Common myeloid progenitor, CD34-positive (primary cell): ENCODE data around the gene NETO2.
"Not testable (repeated sequence)": the region's sequence is repeated elsewhere in the genome, so short reads cannot be mapped to it uniquely, and the experiment has no call there.

Source experiments
- CTCF ChIA-PET: fragments of 350-600 bp; sonication (Branson Sonifier 250); formaldehyde crosslinking; loops from one replicate; lab custom pipeline; 2021; ENCODE audit warnings: antibody characterized with exemption; lab: Charles Lee
- POLR2A ChIA-PET: fragments of 350-600 bp; sonication (Branson Sonifier 250); formaldehyde crosslinking; loops from one replicate; lab custom pipeline; 2021; ENCODE audit warnings: antibody characterized with exemption; lab: Charles Lee
- DNase-seq, 3 donors: peaks; one replicate each; pipeline versions ENCODE4 v3.0.0 to v3.0.0-alpha.2; 2013
- H3K27ac ChIP-seq, 2 experiments: 1 replicate in 1 of 2; 2 replicates in 1 of 2; pipeline ENCODE4 v1.7.0; 2013; ENCODE audit warnings: inconsistent platforms in 2 of 2, low read length in 2 of 2, mild to moderate bottlenecking in 2 of 2, low read depth in 1 of 2, moderate library complexity in 1 of 2; ENCODE audit not compliant: severe bottlenecking in 2 of 2, insufficient read depth in 1 of 2, poor library complexity in 1 of 2
- H3K27me3 ChIP-seq, 5 experiments: replicated peaks in 2 of 5; 1 replicate in 3 of 5; 2 replicates in 2 of 5; pipeline versions ENCODE4 v1.6.1 to v1.7.0; 2013; ENCODE audit warnings: low read length in 4 of 5, mild to moderate bottlenecking in 2 of 5, moderate library complexity in 2 of 5, inconsistent platforms in 1 of 5; ENCODE audit not compliant: insufficient read depth in 5 of 5, control insufficient read depth in 4 of 5
- H3K36me3 ChIP-seq, 4 experiments: 1 replicate in 2 of 4; 2 replicates in 2 of 4; pipeline versions ENCODE4 v1.6.1 to v1.7.0; 2013; ENCODE audit warnings: low read length in 3 of 4, control low read depth in 1 of 4, mild to moderate bottlenecking in 1 of 4; ENCODE audit not compliant: control insufficient read depth in 4 of 4, insufficient read depth in 4 of 4
- H3K4me1 ChIP-seq, 4 experiments: 1 replicate in 3 of 4; 2 replicates in 1 of 4; pipeline versions ENCODE4 v1.6.1 to v1.7.1; 2013; ENCODE audit warnings: low read length in 3 of 4, mild to moderate bottlenecking in 3 of 4, control low read depth in 1 of 4, inconsistent platforms in 1 of 4, moderate library complexity in 1 of 4; ENCODE audit not compliant: control insufficient read depth in 4 of 4, insufficient read depth in 4 of 4; ENCODE audit errors: control extremely low read depth in 1 of 4
- H3K4me3 ChIP-seq, 7 experiments: 1 replicate in 4 of 7; 2 replicates in 3 of 7; pipeline versions ENCODE4 v1.5.1 to v1.7.0; 2013; ENCODE audit warnings: mild to moderate bottlenecking in 7 of 7, low read length in 6 of 7, moderate library complexity in 6 of 7, inconsistent platforms in 2 of 7, low read depth in 2 of 7, control low read depth in 1 of 7; ENCODE audit not compliant: insufficient read depth in 4 of 7, control insufficient read depth in 1 of 7; ENCODE audit errors: extremely low read depth in 1 of 7
- H3K9me3 ChIP-seq, 5 experiments: 1 replicate in 4 of 5; 2 replicates in 1 of 5; pipeline versions ENCODE4 v1.6.1 to v1.7.1; 2013; ENCODE audit warnings: low read length in 4 of 5, mild to moderate bottlenecking in 2 of 5, inconsistent platforms in 1 of 5, low read depth in 1 of 5, moderate library complexity in 1 of 5; ENCODE audit not compliant: control insufficient read depth in 4 of 5, insufficient read depth in 2 of 5; ENCODE audit errors: control extremely low read depth in 1 of 5
- WGBS: methylation state at CpG from one replicate; pipeline ENCODE4 v1.1.5; 2013; ENCODE audit not compliant: insufficient coverage; 5-methylcytosine and 5-hydroxymethylcytosine counted together

Gene NETO2

DNA sequence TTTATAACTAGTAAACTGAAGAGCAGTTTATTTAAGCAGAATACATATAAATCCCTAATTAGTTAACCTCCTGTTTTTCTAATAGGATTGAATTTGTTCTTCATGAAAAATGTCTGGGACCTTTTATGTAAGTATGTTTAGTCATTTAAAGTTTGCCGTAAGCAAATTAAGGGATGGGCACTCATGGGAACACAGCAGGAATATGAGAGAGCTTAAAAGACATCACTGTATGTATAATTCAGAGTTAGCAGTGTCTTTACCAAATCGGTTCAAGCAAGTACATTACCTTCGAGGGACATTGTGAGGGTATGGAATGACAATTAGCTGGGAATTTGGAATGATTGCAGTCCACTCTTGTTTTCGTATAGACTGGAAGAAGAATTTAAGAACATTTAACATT, 17.7 kb upstream of the NETO2 start:
- ChIA-PET CTCF (no interaction called here), POLR2A (interaction anchor here (0.7 kb wide), 1 partner anchor 10 kb away, joined by 3 read pairs; no protein-coding TSS in a partner anchor)
- no peaks in the 10 kb centered on the region for H3K9me3 ChIP-seq
- H3K4me1 ChIP-seq, result no peaks in the 10 kb centered on the region
- no peak overlapping the region for H3K4me3 ChIP-seq
- DNase-seq, result no peak
- H3K27ac ChIP-seq, result no peak overlapping the region
- peaks cover 0 to 10% (median 4%) of the 10 kb centered on the region in 4 experiments for H3K36me3 ChIP-seq
- H3K27me3 ChIP-seq, result no peaks in the 10 kb centered on the region
- WGBS, result 100% methylated on average over 1 of the region's 4 CpGs

DNA sequence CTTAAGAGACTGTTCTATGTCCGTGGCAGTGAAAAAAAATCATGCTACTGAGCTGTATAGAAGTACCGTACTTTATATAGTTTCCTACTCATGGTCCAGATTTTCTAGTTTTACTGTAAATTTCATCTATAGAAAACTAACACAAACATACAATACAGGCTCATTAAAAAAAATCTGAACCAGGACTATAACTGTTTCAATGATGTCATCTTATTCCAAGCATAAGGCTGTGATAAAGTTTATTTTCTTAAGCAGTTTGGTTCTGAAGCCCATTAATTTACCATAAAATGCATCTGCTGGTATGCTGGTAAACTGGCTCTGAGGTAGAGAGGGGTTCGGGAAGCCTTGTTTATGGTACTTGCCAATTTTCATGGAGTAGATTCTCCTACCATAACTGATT, 16.7 kb upstream of the NETO2 start:
- Histone ChIP-seq H3K27me3 (no peaks in the 10 kb centered on the region), H3K4me3 (no peak overlapping the region), H3K36me3 (peaks cover 0 to 13% (median 4%) of the 10 kb centered on the region in 4 experiments), H3K4me1 (no peaks in the 10 kb centered on the region), H3K9me3 (no peaks in the 10 kb centered on the region), H3K27ac (no peak overlapping the region)
- ChIA-PET POLR2A (no interaction called here), CTCF (interaction anchor here (0.5 to 1.5 kb wide), 2 partner anchors 16 to 108 kb away, joined by 3 to 4 read pairs; no protein-coding TSS in a partner anchor)
- WGBS, result 100% methylated on average over 2 of the region's 3 CpGs
- DNase-seq, result no peak

DNA sequence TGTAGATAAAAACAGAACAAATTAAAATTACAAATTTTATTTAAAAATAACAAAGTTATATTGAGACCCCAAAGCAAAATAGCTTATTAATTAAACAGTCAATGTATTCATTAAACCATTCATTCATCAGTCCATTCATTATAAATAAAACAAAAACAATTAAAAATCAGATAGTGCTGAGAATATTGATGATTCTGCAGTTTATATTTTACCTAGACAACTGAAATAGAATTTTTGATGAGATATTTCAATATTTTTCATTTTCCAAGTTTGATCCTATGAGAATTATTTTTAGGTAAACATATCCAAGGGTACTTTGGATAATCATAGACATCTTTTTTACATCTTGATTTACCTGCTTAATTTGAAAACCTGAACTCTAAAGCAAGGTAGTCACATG, 15.2 kb upstream of the NETO2 start:
- no peak overlapping the region for H3K27ac ChIP-seq
- H3K36me3 ChIP-seq, result peaks cover 0 to 13% (median 4%) of the 10 kb centered on the region in 4 experiments
- DNase-seq, result no peak
- no peaks in the 10 kb centered on the region for H3K4me1 ChIP-seq
- no peaks in the 10 kb centered on the region for H3K27me3 ChIP-seq
- POLR2A ChIA-PET, result no interaction called here
- H3K9me3 ChIP-seq, result no peaks in the 10 kb centered on the region
- CTCF ChIA-PET, result no interaction called here
- H3K4me3 ChIP-seq, result no peak overlapping the region

DNA sequence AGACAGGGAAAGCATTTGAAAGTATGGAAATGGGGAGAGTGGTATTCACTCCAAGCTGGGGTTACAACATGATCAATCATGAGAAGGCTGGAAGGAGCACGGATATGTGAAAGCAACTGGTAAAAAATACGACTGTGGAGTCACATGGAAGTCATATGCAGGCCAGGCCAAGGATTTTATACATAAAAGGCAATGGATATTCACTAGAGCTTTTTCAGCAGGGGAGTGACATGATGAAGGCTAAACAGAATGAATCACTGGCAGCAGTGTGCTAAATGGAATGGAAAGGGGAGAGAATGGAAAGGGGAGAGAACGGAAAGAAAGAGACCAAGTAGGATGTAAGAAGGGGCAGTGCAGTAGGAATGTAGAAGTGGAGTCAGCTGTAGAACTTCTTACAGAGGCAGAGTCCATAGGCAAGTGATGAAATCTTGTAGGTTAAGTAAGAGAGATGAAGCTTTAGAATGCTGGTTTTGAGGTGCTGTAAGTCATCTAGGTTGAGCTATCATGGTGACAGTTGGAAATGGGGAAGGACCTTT, 13.0 kb upstream of the NETO2 start:
- H3K9me3 ChIP-seq, result peaks cover 0 to 12% (median 8%) of the 10 kb centered on the region in 5 experiments
- no peak overlapping the region for H3K27ac ChIP-seq
- CTCF ChIA-PET, result interaction anchor here (0.7 to 1.5 kb wide), 2 partner anchors 12 to 15 kb away, joined by 3 read pairs; no protein-coding TSS in a partner anchor
- DNase-seq, result no peak
- WGBS, result 97% methylated on average over 3 of the region's 3 CpGs
- no peak overlapping the region for H3K4me3 ChIP-seq
- POLR2A ChIA-PET, result no interaction called here
- no peaks in the 10 kb centered on the region for H3K4me1 ChIP-seq
- no peaks in the 10 kb centered on the region for H3K27me3 ChIP-seq
- H3K36me3 ChIP-seq, result peaks cover 0 to 31% (median 10%) of the 10 kb centered on the region in 4 experiments

DNA sequence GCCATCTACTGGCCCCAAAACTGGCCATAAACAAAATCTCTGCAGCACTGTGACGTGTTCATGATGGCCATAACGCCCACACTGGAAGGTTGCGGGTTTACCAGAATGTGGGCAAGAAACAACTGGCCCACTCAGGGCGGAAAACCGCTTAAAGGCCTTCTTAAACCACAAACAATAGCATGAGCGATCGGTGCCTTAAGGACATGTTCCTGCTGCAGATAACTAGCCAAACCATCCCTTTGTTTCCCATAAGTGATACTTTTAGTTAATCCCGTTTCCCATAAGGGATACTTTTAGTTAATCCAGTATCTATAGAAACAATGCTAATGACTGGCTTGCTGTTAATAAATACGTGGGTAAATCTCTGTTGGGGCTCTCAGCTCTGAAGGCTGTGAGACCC, 8.8 kb upstream of the NETO2 start:
- peaks cover 0 to 17% (median 11%) of the 10 kb centered on the region in 5 experiments for H3K9me3 ChIP-seq
- H3K27me3 ChIP-seq, DNase-seq, H3K4me3 ChIP-seq, POLR2A ChIA-PET, H3K4me1 ChIP-seq, H3K27ac ChIP-seq, CTCF ChIA-PET: not testable (repeated sequence)
- H3K36me3 ChIP-seq, result peaks cover 2 to 26% (median 11%) of the 10 kb centered on the region in 4 experiments
- 95% methylated on average over 7 of the region's 9 CpGs for WGBS

DNA sequence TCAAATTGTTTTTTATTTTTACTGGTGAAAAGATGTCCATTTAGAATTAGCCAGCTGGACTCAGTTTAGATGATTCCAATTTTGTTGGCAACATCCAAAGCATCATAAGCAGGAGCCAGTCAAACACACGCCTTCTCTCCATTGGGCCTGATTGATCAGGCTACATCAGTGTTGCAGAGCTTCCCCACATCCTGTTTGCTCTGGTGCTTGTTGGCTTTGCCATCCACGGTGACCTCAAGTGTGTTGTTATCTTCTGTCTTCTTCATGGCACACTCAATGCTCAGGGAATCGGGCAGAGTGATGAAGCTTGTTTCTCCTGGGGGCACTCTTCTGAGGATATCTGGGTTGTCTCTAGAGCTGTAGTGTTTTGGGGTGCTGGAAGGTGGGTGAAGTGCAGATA, 6.3 kb upstream of the NETO2 start:
- ChIA-PET POLR2A (no interaction called here), CTCF (no interaction called here)
- 90% methylated on average over 3 of the region's 3 CpGs for WGBS
- Histone ChIP-seq H3K36me3 (peaks cover 2 to 19% (median 7%) of the 10 kb centered on the region in 4 experiments), H3K27me3 (peaks cover under 1 to 12% (median 6%) of the 10 kb centered on the region in 5 experiments), H3K27ac (no peak overlapping the region), H3K4me3 (no peak overlapping the region), H3K4me1 (no peaks in the 10 kb centered on the region), H3K9me3 (peaks cover 0 to 17% (median 11%) of the 10 kb centered on the region in 5 experiments)
- DNase-seq, result no peak

DNA sequence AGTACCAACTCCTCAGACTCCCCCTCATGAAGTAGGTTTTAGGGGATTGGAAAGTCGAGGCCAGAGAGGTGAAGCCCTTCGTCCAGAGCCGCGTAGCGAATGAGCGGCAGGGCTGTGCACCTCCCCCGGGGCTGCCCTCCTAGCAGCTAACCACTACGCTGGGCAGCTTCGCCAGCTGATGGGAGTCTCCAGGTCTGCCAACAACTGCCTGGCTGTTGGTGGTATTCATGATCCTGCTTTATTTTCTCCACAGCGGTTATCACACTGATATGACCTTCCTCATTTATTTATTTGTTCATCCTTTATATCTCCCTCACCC, 773 bp upstream of the NETO2 start:
- Histone ChIP-seq H3K36me3 (no peaks in the 10 kb centered on the region), H3K4me3 (peak overlapping the region in 6 of 7 experiments; percentile 4 to 74 (median 55)), H3K9me3 (peaks cover 0 to 2% (median 0%) of the 10 kb centered on the region in 5 experiments), H3K27me3 (peaks cover 8 to 46% (median 16%) of the 10 kb centered on the region in 5 experiments), H3K4me1 (peaks cover 9 to 28% (median 25%) of the 10 kb centered on the region in 4 experiments), H3K27ac (no peak overlapping the region)
- DNase-seq, result no peak
- ChIA-PET POLR2A (no interaction called here), CTCF (interaction anchor here (0.8 to 2.7 kb wide), 6 partner anchors 12 to 1020 kb away, joined by 3 to 11 read pairs (median 7); no protein-coding TSS in a partner anchor)
- WGBS, result 14% methylated on average over 9 of the region's 10 CpGs
